ENCODE results near the gene CFAP74.

The CFAP74 gene

DNA sequence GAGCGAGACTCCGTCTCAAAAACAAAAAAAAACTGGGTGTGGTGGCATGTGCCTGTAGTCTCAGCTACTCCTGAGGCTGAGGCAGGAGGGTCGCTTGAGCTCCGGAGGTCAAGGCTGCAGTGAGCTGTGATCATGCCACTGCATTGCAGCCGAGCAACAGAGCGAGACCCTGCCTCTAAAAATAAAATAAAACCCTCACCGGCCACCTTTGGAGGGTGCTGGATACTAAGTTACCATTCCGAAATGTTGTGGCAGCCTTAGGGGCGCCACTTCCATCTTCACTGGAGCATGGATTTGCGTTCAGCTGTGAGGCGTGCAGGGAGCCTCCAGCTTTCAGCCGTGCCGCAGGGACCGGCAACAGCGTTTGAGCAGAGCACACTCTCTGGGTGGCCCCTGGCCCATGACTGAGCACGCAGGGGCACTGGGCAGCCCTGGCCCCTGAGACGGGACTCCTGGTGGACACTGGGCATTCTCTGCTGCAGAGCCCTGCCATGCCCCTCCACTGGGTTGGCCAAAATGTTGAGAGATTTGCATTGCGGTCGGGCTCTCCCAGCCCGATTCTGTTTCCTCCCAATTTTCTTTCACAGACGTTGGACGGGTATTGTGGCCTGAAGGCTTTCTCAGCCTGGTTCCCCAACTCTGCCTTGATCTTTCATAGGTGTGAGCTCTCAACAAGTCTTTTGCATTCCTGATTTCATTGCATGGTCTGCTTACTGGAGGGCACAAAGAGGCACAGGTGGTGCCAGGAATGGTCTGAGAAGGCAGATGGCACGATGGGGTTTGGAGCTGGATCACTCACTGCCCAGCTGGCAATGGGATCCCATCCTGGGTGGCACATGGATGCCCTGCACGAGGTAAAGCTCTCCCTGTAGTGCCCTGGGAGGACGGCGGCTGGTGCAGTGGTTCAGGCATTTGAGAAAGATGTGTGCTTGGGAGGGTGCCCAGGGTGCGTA lies 5.8 kb upstream of the CFAP74 start:
- H3K4me3 ChIP-seq (ENCODE audit: low read depth, low read length), result no peak overlapping the region
- TF ChIP-seq, protein P1, sequence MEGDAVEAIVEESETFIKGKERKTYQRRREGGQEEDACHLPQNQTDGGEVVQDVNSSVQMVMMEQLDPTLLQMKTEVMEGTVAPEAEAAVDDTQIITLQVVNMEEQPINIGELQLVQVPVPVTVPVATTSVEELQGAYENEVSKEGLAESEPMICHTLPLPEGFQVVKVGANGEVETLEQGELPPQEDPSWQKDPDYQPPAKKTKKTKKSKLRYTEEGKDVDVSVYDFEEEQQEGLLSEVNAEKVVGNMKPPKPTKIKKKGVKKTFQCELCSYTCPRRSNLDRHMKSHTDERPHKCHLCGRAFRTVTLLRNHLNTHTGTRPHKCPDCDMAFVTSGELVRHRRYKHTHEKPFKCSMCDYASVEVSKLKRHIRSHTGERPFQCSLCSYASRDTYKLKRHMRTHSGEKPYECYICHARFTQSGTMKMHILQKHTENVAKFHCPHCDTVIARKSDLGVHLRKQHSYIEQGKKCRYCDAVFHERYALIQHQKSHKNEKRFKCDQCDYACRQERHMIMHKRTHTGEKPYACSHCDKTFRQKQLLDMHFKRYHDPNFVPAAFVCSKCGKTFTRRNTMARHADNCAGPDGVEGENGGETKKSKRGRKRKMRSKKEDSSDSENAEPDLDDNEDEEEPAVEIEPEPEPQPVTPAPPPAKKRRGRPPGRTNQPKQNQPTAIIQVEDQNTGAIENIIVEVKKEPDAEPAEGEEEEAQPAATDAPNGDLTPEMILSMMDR (IDR thresholded peaks at IDR 0.05; ENCODE audit: borderline replicate concordance, insufficient read depth, low read depth, low read length), result no peak

- H3K4me3 ChIP-seq (ENCODE audit: low read depth, low read length), result no peak overlapping the region
- TF ChIP-seq, protein P1 (IDR thresholded peaks at IDR 0.05; ENCODE audit: borderline replicate concordance, insufficient read depth, low read depth, low read length), result no peak
Observed at GRCh38 chr1:2004856-2005255, 1.3 kb upstream of the CFAP74 start.

DNA sequence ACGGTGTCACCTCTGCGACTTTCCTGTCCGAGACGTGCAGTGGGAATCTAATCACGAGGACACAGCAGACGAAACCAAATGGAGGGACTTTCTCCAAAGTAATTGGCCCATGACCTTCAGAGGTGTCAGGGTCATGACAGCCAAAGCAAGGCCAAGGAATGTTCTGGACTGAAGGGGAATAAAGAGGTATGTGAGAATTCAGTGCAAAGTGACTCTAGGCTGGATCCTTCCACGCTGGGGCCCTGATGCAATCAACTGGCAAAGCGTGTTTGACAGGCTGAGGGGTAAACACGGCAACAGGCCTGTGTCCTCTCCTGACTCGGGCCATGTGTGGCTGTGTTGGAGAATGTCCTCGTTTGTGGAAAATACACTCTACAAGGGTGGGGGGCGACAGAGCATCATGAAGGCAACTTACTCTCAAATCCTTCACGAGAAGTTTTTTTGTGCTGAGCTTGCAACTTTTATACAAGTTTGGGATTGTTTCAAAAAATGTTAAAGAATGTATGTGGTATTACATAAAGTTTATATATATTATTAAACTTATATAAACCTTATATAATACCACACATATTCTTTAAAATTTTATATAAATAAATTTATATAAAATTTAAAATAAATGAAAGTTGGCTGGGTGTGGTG lies 1.7 kb downstream of the CFAP74 start:
- H3K4me3 ChIP-seq (ENCODE audit: low read depth, low read length), result no peak overlapping the region
- TF ChIP-seq, protein P1 (IDR thresholded peaks at IDR 0.05; ENCODE audit: borderline replicate concordance, insufficient read depth, low read depth, low read length), result no peak

GRCh38 chr1:2000850-2001249 lies 2.7 kb downstream of the CFAP74 start:
- TF ChIP-seq, protein P1 (IDR thresholded peaks at IDR 0.05; ENCODE audit: borderline replicate concordance, insufficient read depth, low read depth, low read length), result no peak
- no peak overlapping the region for H3K4me3 ChIP-seq (ENCODE audit: low read depth, low read length)

- TF ChIP-seq, protein P1 (IDR thresholded peaks at IDR 0.05; ENCODE audit: borderline replicate concordance, insufficient read depth, low read depth, low read length), result no peak
- no peak overlapping the region for H3K4me3 ChIP-seq (ENCODE audit: low read depth, low read length)
Observed at GRCh38 chr1:2000432-2000831, 3.2 kb downstream of the CFAP74 start.

GRCh38 chr1:1997576-1997975 lies 6.0 kb downstream of the CFAP74 start:
- no peak overlapping the region for H3K4me3 ChIP-seq (ENCODE audit: low read depth, low read length)
- TF ChIP-seq, protein P1 (IDR thresholded peaks at IDR 0.05; ENCODE audit: borderline replicate concordance, insufficient read depth, low read depth, low read length), result no peak
